Measurements from ENCODE around the gene DKKL1.
"Not testable (repeated sequence)": the region's sequence is repeated elsewhere in the genome, so short reads cannot be mapped to it uniquely, and the experiment has no call there.

Gene DKKL1

DNA sequence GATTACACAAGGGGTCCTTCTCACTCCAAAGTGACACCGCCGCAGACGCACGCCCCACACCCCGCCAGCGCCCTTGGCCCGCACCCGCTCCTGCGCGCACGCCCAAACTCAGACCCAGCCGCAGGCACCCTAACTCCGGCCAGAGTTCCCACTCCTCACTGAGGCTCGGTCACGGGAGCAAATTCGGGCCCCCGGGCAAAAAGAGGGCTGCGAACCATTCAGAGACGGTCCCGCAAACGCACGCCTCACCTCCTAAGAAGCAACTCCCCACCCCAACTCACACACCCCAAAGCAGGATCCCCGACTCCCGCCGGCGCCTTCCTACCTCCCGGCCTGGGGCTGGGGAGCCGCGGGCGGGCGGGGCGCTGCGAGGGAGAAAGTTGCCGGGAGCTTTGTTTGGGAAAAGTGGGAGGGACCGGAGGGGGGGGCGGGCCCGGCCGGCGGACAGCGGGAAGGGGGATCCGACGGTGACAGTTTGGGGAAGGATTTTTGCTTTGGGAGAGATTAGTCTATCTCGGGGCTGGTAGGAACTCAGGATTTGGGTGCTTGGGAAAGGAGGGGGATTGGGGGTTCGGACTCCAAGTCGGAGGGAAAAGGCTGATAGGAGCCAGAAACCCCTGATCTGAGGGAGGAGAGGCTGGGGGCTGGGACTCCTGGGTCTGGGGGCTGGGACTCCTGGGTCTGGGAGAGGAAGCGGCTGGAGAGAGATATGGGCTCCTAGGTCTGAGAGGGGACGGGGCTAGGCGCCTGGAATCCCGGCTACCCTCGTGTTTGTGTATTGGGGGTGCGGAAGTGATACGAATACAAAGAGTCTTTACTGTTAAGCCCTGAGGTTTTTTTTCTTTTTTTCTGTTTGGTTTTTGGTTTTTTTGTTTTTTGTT lies 1.4 kb upstream of the DKKL1 start, which contains the start of gene TEAD2:
Gene TEAD2, minus strand, starts transcription at position 369 of the 881 bp plus-strand sequence. CDS start 2,341 bp downstream, outside the sequence.
- DNase-seq (ENCODE audit: low spot score), result peak; percentile 85

DNA sequence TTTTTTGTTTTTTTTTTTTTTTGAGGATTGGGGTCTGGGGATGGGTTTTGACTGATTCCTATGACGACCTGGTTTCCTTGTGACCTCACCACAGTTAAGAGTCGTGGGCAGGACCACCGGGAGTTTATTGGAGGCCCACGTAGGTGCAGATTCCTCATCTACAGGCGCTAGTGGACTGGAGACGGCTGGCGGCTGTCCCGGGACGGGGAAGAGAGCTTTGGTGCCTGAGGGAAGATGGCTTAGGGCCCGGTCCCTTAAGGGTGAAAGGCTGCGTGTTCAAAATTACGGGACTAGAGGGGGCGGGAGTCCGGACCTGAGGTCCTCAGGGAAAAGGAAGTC lies 779 bp upstream of the DKKL1 start:
- DNase-seq (ENCODE audit: low spot score), result no peak

DNA sequence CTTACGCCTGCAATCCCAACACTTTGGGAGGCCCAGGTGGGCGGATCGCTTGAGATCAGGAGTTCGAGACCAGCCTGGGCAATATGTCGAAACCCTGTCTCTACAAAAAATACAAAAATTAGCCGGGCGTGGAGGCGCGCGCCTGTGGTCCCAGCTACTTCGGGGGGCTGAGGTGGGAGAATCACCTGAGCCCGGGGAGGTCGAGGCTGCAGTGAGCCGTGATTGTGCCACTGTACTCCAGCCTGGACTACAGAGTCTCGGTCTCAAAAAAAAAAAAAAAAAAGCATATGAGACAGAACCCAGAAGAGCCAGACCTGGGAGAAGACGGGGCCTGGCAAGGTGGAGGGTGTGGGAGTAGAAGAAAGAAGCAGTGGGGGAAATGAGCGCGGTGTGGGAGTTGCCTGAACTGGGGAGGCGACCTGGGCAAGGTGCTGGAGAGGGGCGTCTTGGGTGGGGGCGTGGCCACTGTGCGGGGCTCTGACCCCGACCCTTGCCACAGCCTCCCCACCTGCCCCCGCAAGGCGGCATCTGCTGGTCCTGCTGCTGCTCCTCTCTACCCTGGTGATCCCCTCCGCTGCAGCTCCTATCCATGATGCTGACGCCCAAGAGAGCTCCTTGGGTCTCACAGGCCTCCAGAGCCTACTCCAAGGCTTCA lies 533 bp downstream of the DKKL1 start:
- DNase-seq (ENCODE audit: low spot score), result no peak

DNA sequence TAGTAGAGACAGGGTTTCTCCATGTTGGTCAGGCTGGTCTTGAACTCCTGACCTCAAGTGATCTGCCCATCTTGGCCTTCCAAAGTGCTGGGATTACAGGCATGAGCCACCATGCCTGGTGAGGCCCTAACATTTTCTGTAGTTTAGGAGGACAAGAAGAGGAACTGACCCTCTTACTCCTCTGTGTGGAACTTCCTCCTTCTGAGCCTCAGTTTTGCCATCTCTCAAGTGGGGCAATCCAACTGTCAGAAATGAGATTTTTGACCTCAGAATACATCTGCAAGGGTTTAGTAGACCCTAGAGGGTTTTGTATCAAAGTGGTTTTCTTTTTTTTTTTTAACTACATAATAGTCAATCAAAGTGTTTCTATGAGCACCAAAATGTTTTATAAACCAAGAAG lies 2.4 kb downstream of the DKKL1 start:
- no peak for DNase-seq (ENCODE audit: low spot score)

DNA sequence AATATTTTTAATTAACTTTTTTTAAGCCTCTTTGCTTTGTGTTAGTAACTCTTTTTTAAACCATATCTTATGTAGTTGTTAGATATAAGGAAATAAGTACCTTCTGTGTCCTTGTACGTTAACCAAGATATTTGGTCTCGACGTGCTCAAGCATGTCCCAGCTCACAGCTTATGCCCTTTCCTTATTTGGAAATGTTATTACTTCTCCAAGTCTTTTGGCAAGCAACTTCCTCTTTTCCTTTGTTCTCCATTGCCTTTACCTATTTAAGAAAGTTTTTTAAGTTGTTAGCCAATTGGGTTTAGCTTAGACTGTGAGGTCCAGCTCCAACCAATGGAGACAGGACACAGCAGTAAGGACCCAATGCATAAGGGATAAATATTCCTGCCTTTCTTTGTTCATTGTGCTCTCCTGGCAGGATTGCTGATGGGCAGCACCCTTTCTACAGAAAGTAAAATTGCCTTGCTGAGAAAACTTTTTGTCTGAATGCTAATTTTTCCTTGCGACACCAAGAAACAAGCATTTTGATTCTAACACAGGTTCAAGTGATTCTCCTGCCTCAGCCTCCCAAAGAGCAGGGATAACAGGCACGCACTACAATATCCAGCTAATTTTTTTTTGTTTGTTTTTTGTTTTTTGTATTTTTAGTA lies 5.2 kb downstream of the DKKL1 start:
- DNase-seq (ENCODE audit: low spot score), result no peak

DNA sequence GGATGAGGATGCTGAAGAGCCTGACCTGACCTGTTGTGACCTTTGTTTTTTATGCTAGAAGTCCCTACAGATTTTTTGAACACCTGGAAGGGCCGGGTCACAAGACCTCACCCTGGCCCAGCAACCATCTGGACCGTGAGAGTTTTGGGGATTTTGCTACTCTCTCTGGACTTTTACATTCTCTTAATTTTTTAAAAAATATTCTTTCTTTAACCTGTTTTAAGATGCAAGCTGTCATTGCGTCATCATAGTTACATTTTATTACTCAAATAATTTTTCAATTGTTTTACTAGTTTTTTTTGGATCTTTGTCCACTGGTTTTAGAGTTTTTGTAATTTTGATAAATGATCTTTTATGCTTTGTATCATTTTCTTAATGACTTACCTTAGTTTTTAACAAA lies 7.5 kb downstream of the DKKL1 start:
- DNase-seq (ENCODE audit: low spot score), result no peak

DNA sequence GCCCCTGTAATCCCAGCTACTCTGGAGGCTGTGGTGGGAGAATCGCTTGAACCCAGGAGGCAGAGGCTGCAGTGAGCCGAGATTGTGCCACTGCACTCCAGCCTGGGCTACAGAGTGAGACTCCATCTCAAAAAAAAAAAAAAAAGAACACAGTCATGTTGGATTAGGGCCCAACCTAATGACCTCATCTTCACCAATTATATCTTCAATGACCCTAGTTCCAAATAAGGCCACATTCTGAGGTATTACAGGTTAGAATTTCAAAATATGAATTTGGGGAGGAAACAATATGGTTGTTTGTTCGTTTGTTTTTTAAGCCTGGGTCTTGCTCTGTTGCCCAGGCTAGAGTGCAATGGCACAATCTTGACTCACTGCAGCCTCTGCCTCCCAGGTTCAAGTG lies 9.5 kb downstream of the DKKL1 start:
- not testable (repeated sequence) for DNase-seq (ENCODE audit: low spot score)

DNA sequence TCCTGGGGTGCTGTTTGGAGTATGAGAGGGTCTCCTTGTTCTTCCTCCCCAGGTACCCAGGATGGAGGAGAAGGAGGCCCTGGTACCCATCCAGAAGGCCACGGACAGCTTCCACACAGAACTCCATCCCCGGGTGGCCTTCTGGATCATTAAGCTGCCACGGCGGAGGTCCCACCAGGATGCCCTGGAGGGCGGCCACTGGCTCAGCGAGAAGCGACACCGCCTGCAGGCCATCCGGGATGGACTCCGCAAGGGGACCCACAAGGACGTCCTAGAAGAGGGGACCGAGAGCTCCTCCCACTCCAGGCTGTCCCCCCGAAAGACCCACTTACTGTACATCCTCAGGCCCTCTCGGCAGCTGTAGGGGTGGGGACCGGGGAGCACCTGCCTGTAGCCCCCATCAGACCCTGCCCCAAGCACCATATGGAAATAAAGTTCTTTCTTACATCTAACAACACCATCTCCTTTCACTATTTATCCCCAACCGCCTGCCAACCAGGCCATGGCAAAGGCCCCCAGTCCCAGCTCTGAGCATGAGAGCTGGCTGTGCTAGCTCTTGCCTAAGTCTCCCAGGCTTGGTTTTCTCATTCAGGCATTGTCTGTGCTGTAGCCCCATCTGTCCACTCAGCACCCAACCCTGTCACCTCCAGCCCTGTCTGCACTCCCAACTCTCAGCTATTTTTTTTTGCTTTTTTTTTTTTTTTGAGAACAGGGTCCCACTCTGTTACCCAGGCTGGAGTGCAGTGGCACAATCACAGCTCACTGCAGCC lies 11.2 kb downstream of the DKKL1 start:
- no peak for DNase-seq (ENCODE audit: low spot score)

DNA sequence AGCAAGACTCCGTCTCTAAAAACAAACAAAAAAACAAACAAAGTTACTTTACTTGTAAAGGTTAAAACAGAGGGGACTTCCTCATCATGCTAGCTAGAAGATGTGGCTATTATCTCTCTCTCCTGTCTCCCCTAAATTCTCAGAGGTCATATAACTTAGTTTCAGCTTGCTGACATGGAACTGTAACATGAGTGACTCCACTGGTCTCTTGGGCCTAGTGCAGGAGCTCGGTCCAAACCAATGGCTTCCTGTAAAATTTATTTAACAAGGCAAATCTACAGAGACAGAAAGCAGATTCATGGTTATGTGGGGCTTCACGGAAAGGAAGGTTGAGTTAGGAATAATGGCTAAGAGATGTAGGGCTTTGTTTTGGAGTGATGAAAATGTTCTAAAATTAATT lies 14.8 kb downstream of the DKKL1 start:
- no peak for DNase-seq (ENCODE audit: low spot score)

DNA sequence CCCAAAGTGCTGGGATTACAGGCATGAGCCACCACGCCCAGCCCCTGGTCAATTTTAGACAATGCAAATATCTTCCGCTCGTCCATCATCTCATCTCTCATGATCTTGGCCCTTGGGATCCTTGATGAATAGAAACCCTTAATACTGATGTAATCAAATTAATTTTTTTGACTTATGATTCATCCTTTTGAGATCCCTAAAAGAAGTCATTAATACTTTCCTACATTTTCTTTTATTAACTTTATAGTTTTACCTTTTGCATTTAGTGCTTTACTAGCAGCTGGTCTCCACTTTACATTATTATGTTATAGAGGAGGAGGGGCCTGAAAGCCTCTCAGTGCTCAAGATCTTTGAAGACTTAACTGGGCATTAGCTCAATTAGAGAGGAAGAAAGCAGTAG lies 16.7 kb downstream of the DKKL1 start:
- DNase-seq (ENCODE audit: low spot score), result no peak

DNA sequence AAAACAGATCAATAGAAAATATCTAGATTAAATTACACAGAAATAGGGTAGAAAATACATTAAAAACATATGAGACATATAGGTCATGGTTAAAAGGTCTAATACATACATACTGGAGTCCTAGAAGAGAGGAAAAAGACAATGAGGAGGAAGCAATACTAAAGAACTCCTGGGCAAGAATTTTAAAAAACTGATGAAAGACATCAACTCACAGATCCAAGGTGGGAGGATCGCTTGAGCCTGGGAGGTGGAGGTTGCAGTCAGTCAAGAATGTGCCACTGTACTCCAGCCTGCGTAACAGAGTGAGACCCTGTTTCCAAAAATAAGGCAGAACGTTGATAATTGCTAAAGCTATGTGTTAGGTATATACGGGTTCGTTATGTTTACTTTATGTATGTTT lies 19.0 kb downstream of the DKKL1 start:
- no peak for DNase-seq (ENCODE audit: low spot score)

DNA sequence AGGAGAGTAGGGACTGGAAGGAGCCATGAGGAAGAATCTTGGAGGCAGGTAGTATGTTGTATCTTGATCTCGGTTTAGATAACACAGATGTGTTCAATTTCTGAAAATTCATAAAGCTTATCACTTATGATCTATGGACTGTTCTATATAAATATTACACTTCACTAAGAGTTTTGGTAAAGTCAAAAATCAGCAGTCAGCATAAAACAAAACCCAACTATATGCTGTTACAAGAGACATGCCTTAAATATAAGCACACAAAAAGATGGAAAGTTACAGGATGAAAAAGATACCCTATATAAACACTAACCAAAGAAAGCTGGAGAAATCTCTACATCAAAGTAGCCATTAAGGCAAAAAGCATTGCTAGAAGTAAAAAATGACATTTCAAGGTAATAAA lies 19.9 kb downstream of the DKKL1 start:
- DNase-seq (ENCODE audit: low spot score), result no peak

DNA sequence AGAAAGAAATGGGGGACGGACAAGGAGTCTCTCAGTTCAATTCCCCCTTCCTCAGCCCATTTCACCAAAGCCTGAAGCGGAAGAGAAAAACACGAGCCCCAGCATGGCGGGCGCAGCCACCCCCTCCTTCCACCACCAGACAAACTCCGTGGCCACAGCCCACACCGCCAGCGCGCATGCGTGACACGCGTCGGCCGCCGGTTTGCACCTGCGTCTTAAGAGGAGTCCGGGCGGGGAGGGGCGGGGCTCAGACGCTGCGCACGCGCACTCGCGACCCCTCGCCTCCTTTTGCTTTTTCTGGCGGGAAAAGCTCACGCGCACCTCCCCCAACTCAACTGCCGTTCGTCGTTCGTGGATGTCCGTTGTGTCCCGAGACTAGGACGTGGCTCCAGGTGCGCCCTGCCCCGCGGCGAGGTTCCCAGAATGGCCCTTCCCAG lies 24.3 kb downstream of the DKKL1 start, which contains the start of gene KASH5:
Gene KASH5, plus strand, starts transcription at position 314 of the 437 bp plus-strand sequence. CDS start 2,635 bp downstream, outside the sequence.
- DNase-seq (ENCODE audit: low spot score), result peak; percentile 48

DNA sequence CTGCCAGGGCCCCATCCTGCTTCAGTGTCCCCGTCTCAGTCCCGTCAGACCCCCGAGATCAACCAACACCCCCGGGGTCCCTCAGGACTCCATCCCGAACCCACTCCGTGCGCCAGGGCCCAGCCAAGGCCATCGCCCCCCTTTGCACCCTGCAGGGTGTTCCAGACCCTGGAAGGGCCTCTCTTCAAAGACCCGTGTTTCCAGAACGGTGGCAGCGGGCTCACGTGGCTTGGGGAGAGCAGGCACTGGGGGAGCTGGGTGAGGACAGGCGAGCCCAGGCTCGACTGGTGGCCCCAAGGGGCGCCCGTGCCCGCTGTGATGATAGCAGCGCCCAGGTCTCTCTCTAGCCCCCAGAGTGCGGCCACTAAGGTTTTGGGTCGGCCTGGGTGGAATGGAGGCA lies 25.7 kb downstream of the DKKL1 start:
- DNase-seq (ENCODE audit: low spot score), result no peak

DNA sequence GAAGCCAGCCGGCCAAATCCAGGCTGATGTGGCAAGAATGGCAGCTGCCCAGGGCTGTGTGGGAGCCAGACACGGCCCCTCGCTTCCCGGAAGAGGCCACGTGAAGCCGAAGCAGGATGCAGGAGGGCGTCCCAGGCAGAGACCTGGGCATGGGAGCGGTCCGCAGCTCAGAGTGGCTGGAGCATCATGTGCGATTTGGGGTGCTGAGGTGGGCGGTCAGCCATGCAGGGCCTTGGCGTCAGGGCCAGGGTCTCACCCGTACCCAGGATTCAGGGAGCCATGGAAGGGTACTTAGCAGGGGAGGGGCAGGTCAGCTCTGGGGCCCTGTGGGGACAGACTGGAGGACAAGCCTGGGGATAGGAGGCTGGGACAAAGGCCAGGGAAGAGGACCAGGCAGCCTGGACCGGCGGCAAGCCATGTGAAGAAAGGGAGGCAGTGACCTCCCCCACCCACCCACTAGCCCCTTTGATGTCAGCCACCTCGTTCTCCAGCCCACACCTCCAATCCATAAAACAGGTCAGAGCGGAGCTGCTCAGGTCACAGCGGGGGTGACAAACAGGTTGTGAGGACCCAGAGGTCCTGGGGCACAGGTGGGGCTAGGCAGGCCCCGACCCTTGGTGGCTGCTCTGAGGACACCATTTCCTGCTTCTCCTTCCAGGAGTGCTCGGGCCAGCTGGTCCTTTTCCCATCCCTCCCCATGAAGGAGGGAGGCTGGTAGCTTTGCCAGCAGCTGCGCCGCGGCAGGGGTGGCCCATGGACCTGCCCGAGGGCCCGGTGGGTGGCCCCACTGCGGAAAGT lies 26.7 kb downstream of the DKKL1 start:
- no peak for DNase-seq (ENCODE audit: low spot score)

DNA sequence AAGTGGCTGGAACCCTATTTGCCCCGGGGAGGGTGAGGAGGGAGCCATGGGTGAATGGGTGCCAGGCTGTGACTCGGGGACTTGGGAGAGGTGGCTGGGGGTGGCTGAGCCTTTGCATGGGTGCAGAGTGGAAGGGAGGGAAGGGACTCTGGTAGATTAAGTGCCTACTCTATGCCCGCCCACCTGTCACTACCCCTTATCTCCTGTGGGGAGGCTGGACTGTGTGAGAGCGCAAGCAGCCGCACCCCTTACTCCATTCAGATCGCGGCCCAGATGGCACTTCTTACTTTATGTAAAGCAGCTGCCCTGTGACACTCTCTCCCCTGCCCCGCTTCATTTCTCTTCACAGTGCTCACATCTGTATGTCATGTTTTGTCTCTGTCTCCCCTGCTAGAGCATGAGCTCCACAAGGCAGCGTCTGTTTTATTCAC lies 27.3 kb downstream of the DKKL1 start:
- DNase-seq (ENCODE audit: low spot score), result no peak

DNA sequence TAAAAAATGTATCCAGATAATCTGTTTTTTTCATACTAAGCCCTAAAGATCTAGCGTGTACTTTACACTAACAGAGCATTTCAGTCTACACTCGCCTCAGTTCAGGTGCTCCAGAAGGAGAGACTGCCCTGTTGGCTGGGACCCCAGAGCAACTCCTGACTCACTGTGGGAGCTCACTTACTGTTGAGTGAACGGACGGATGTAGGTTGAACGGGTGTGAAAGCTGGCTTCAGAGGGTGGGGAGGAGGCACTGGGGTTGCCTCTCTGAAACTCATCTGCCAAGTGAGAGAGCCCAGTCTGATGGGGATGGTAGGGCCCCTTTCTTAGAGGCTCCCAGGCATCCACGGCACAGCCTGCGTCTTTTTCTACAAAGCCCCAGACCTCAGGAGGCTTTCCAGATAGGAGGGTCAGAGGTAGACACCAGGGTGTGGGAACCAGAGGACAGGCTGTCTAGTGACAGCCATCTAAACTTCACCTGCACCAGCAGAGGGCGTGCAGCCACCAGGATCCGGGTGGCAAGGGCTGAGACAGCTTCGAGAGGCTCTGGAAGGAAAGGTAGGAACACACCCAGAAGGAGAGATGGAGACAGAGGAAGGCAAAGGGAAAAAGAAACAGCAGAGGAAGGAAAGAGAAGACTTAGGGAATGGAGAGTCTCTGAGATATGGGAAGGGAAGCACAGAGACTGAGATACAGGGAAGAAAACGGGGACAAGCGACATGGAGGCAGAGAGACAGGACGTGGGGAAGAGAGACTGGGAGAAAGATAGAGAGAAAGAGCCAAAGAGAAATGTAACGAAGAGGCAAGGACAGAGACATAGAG lies 28.1 kb downstream of the DKKL1 start:
- DNase-seq (ENCODE audit: low spot score), result peak; percentile 89

DNA sequence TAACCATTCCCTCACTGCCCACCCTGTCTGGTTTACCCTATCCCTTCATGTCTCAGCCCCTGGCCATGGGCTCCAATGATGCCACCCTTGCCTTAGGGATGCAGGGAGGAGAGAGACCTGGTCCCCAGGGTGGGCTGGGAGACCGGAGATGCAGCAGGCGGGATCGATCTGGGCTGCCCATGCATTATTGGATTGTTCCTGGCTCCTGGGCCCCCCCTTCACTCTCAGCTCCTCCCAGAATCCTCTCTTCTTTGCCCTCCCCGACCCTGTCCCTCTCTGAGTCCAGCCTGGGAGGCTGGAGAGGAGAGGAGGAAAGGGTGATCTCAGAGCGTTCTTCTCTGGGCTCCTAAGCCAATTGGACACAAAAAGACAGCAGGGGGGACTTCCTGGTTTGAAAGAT lies 30.2 kb downstream of the DKKL1 start:
- DNase-seq (ENCODE audit: low spot score), result no peak

DNA sequence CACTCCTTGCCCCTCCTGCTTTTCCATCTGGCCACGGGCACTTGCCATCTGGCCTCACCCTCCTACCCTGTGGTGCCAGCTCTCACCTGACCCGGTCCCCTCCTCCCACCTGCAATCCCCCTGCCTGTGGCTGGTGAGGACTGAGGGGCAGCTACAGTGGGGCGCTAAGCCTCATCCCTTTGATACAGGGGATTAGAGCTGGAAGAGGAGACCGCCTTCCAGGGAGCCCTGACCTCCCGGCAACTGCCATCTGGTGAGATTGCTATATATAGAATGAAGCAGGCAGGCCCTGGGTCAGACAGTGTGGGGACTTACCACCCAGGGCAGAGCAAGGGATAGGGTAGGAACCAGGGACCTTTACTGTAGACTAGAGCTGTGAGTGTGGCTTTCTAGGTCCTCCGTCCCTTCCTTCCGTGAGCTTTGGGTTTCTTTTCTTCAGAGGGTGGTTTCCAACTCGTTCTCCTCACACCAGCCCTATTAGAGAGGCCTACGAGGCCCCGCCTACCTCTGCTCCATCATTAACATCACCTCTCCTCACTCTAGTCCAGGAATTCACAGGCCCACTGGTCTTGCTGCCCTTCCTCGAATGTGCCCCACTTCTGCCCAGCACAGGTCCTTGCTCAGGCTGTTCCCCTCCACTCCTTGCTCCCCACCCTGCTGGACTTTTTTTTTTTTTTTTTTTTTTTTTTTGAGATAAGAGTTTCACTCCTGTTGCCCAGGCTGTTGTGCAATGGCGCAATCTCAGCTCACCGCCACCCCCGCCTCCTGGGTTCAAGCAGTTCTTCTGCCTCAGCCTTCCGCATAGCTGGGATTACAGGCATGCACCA lies 32.1 kb downstream of the DKKL1 start:
- peak; percentile 14 for DNase-seq (ENCODE audit: low spot score)
